OCI-M2 (cell line): ENCODE measurements around the gene SLC25A21.
"Not testable (repeated sequence)": the region's sequence is repeated elsewhere in the genome, so short reads cannot be mapped to it uniquely, and the experiment has no call there.

Experiments
- DNase-seq: peaks from one replicate; lab custom pipeline; 2025; ENCODE audit not compliant: unreplicated experiment; lab: John Stamatoyannopoulos, UW

The SLC25A21 gene

GRCh38 chr14:36844443-36845195 is 327.8 kb downstream of the SLC25A21 start:
- no peak for DNase-seq

DNA sequence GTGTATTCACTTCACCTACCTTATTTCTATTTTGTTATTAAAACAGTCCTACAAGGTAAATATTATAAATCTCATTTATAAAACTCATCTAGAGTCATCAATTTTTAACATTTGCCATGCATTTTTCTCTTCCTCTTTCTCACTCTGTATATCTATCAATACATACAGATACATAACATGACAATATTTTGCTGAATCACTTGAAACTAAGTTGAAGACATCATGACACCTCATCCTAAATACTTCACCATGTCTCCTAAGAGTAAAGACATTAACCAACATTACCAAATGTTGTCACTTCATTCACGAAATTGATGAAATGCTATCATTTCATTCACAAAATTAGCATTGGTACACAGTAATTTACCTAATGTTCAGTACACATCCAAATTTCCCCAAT is 329.0 kb downstream of the SLC25A21 start:
- no peak for DNase-seq

DNA sequence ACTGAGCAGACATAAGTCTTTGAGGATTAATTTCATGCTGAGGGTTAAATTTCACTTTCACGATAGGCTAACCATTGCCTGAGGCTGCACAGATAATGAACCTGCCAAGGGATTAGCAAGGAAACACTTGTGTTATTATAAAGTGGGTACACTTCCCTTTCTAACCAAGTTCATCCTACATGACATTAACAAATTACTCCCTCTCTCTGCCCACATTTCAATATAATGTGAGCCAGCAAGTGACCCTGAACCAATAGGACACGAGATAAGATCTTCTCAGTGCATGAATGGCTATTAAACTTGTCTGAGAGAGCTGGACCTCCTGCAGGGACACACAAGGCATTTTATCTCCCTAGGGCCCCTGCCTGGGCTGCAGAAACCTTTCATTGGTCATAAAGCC is 337.3 kb downstream of the SLC25A21 start:
- no peak for DNase-seq

GRCh38 chr14:36834293-36834692 is 338.1 kb downstream of the SLC25A21 start:
- no peak for DNase-seq

- no peak for DNase-seq
Measured at GRCh38 chr14:36829547-36829946, 342.9 kb downstream of the SLC25A21 start.

DNA sequence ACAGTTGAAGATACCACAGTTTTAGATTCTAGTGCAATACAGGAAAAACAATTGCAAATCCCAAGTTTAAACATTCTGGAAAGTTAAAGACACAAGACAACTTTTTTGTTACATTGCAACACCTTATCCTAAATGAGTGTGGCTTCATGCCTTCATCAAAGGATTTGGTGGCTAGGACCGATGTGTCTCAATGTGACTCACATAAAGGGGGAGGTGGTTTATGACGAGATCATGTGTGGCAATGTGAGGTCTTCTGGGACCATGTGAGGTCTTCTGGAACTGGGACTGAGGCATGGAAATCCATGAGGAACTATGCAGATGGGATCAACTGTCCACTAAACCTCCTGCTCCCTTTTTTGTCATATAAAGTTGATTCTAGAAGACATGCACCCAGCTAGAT is 344.5 kb downstream of the SLC25A21 start:
- no peak for DNase-seq

DNA sequence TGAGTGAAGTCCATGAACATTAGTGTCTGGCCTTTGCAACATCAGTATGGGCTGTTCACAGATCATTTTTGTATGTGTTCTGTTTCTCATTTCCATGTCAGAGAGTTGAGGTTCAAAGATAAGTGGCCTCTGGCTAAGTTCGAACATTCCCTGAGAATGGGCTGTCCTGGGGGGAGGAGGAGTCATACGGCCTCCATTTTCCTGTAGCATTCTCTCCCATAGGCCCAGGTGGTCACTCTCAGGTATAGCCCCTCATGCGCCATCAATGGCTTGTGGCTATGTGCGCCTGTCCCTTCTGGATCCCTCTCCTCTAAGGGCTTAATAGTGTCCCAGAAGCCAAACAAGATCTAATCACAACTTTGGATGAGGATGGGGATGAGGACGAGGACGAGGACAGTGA is 345.8 kb downstream of the SLC25A21 start:
- no peak for DNase-seq

DNA sequence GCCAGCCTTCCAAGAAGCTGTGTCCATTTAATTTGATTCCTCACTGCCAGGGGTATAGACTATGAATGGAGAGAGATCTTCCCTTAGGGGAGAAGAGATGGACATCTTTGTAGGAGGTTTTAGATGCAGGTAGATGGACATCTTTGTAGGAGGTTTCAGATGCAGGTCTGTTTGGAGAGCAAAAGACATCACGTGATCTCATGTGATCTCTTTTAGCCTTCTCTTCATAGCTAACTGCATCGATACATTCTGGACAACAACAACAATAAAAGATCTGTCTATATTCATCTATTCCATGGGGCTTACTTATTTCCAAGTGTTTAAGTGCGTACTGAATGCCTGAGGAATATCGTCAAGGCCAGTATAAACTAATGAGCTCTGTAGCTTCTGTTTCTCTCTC is 347.6 kb downstream of the SLC25A21 start:
- DNase-seq: no peak

GRCh38 chr14:36823651-36824050 is 348.8 kb downstream of the SLC25A21 start:
- no peak for DNase-seq

- DNase-seq: no peak
Measured at GRCh38 chr14:36822685-36823084, 349.7 kb downstream of the SLC25A21 start.

GRCh38 chr14:36820901-36821300 is 351.5 kb downstream of the SLC25A21 start:
- DNase-seq: no peak

GRCh38 chr14:36820111-36820709 is 352.2 kb downstream of the SLC25A21 start:
- no peak for DNase-seq

GRCh38 chr14:36818794-36819384 is 353.5 kb downstream of the SLC25A21 start:
- no peak for DNase-seq

DNA sequence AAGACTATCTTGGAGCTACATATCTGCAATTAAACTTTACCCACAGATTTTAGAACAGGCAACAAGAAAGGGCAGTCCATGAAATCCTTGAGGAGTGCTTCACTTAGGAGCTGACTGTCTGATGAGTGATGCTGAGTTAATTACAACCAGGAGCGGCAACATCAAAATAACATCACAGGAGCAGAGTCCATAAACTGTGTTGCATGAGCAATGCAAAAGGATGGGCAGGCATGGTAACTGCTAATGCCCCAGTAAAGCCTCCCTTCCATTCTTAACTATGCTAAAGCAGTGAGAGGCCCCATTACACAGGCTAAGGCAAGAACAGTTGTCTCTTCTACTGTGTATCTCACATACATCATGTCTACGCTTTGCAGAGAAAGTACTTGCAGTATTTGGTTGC is 354.2 kb downstream of the SLC25A21 start:
- no peak for DNase-seq

DNA sequence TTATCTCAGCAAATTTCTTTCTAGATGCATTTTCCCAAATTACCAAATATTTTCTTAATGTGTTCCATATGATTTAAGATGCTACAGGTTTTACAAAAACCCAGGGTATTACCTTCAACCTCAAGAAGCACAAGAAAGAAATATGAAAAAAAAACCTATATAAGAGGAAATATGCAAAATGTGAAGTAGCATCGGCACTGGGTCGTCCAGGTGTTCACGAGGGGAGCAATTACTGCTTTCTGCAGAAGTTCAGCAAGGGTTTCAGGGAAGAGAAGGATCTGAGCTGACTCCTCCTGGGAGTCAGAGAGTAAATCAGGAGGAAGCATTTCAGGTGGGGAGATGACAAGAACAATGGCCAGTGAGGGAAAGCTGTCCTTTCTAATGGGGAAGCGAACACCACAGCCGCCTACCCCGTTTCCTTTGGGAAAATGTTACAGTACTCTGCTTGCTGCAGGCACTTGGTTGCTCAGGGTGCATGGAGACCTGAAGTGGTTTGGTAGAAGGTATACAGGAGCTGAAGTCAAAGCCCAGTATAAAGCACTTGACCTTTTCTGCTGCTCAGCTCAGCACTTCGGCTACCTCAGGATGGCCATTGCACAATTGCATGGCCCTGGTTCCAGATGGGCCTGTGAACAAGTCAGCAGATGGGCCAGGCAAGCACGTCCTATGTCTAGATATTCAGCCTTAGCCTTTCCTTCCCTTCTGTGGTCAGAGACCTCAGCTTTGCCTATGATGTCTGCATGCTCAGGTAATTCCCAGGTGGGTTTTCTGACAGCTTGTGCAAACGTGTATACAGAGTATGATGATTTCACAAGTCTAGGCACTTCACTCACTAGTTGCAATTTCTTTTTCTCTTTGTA is 355.1 kb downstream of the SLC25A21 start:
- no peak for DNase-seq

DNA sequence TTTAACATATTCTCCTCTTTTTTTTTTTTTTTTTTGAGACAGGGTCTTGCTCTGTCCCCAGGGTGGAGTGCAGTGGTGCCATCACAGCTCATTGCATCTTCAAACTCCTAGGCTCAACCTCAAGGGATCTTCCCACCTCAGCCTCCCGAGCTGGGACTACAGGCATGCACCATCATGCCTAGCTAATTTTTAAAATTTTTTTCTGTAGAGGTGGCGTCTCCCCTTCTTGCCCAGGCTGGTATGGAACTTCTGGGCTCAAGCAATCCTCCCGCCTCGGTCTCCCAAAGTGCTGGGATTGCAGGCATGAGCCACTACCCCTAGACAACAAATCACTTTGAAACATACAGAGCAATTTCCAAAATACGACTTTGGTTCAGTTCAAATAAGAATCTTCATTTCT is 355.9 kb downstream of the SLC25A21 start:
- DNase-seq: no peak

GRCh38 chr14:36814783-36815182 is 357.6 kb downstream of the SLC25A21 start:
- not testable (repeated sequence) for DNase-seq

- no peak for DNase-seq
Measured at GRCh38 chr14:36810209-36810608, 362.2 kb downstream of the SLC25A21 start.

GRCh38 chr14:36807727-36808126 is 364.7 kb downstream of the SLC25A21 start:
- no peak for DNase-seq

DNA sequence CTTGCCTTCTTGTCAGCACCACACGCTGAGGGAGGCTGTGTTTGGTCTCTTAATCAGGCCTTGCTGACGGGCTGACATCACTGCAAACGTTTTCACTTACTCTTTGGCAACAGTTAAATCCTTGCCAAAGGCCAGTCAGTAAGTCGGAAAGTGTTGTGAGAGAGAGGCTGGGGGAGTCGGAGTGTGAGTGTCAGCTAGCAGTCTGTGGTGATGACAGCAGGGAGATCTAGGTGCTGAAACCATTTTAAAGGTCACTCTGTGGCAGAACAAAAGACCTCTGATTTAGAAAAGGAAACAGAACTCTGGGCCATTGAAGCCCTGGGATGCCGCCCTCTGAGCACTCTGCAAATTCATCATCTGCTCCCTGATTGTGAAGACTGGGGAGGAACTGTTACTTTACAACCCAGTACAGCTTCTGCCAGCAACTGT is 367.3 kb downstream of the SLC25A21 start:
- no peak for DNase-seq

GRCh38 chr14:36797634-36798033 is 374.8 kb downstream of the SLC25A21 start:
- no peak for DNase-seq
